HUES64 (cell line): ENCODE data around the gene TSPYL6.

Experiments used
- H3K27ac ChIP-seq: 2 replicates; pipeline ENCODE4 v1.7.0; 2013; ENCODE audit warnings: low read depth, low read length, inconsistent platforms
- H3K27me3 ChIP-seq: 2 replicates; pipeline ENCODE4 v1.6.1; 2013; ENCODE audit warnings: mild to moderate bottlenecking, low read length; ENCODE audit not compliant: insufficient read depth
- H3K36me3 ChIP-seq: 2 replicates; pipeline ENCODE4 v1.6.1; 2013; ENCODE audit warnings: mild to moderate bottlenecking, low read length; ENCODE audit not compliant: insufficient read depth
- H3K4me1 ChIP-seq: 2 replicates; pipeline ENCODE4 v1.6.1; 2013; ENCODE audit warnings: mild to moderate bottlenecking, low read length, moderate library complexity; ENCODE audit not compliant: insufficient read depth
- H3K4me3 ChIP-seq: 2 replicates; pipeline ENCODE4 v1.5.1; 2013; ENCODE audit warnings: mild to moderate bottlenecking, low read length, moderate library complexity
- H3K9ac ChIP-seq: 2 replicates; pipeline ENCODE4 v1.6.1; 2013; ENCODE audit warnings: mild to moderate bottlenecking, low read depth, low read length
- H3K9me3 ChIP-seq: 2 replicates; pipeline ENCODE4 v1.6.1; 2013; ENCODE audit warnings: low read depth, low read length; ENCODE audit not compliant: insufficient read depth
- WGBS: fragments of 150-250, 120-280 bp; methylation state at CpG from one replicate; pipeline ENCODE4 v1.1.7; 2013; ENCODE audit warnings: missing lambda C conversion rate; 5-methylcytosine and 5-hydroxymethylcytosine counted together

Gene TSPYL6

GRCh38 chr2:54226260-54226659 lies 29.8 kb downstream of the TSPYL6 start:
- Histone ChIP-seq H3K4me1 (peaks cover 7% of the 10 kb centered on the region), H3K4me3 (no peak overlapping the region), H3K9me3 (no peaks in the 10 kb centered on the region), H3K36me3 (no peaks in the 10 kb centered on the region), H3K9ac (no peak overlapping the region), H3K27ac (no peak overlapping the region), H3K27me3 (no peaks in the 10 kb centered on the region)
- 90% methylated on average over 2 of the region's 2 CpGs for WGBS

GRCh38 chr2:54224997-54225396 lies 31.0 kb downstream of the TSPYL6 start:
- no peaks in the 10 kb centered on the region for H3K36me3 ChIP-seq
- no peaks in the 10 kb centered on the region for H3K9me3 ChIP-seq
- no peaks in the 10 kb centered on the region for H3K27me3 ChIP-seq
- H3K27ac ChIP-seq = no peak overlapping the region
- WGBS = 100% methylated on average over 2 of the region's 2 CpGs
- H3K4me3 ChIP-seq = no peak overlapping the region
- H3K9ac ChIP-seq = no peak overlapping the region
- H3K4me1 ChIP-seq = peaks cover 7% of the 10 kb centered on the region

GRCh38 chr2:54213082-54213481 lies 42.9 kb downstream of the TSPYL6 start:
- Histone ChIP-seq H3K9ac (no peak overlapping the region), H3K36me3 (no peaks in the 10 kb centered on the region), H3K9me3 (peaks cover 8% of the 10 kb centered on the region; the same call in 1 of the 2 replicates), H3K27ac (no peak overlapping the region), H3K4me1 (no peaks in the 10 kb centered on the region), H3K4me3 (no peak overlapping the region), H3K27me3 (no peaks in the 10 kb centered on the region)
- WGBS = 94% methylated on average over 4 of the region's 4 CpGs

GRCh38 chr2:54212456-54212855 lies 43.6 kb downstream of the TSPYL6 start:
- no CpG with 5 or more reads among the region's 1 CpG for WGBS
- H3K9ac ChIP-seq = no peak overlapping the region
- no peaks in the 10 kb centered on the region for H3K4me1 ChIP-seq
- no peaks in the 10 kb centered on the region for H3K36me3 ChIP-seq
- no peaks in the 10 kb centered on the region for H3K27me3 ChIP-seq
- peaks cover 8% of the 10 kb centered on the region; the same call in 1 of the 2 replicates for H3K9me3 ChIP-seq
- no peak overlapping the region for H3K27ac ChIP-seq
- H3K4me3 ChIP-seq = no peak overlapping the region

GRCh38 chr2:54209379-54209778 lies 46.6 kb downstream of the TSPYL6 start:
- 0 out of 2 replicates have a peak, but pooled peaks cover 5% of the 10 kb centered on the region for H3K4me1 ChIP-seq
- H3K9ac ChIP-seq = no peak overlapping the region
- WGBS = 89% methylated on average over 3 of the region's 3 CpGs
- peaks cover under 1% of the 10 kb centered on the region; the same call in 1 of the 2 replicates for H3K9me3 ChIP-seq
- H3K27ac ChIP-seq = no peak overlapping the region
- H3K36me3 ChIP-seq = no peaks in the 10 kb centered on the region
- H3K4me3 ChIP-seq = no peak overlapping the region
- no peaks in the 10 kb centered on the region for H3K27me3 ChIP-seq

- WGBS = 100% methylated on average over 1 of the region's 1 CpG
- H3K4me1 ChIP-seq = 0 out of 2 replicates have a peak, but pooled peaks cover 6% of the 10 kb centered on the region
- H3K27me3 ChIP-seq = no peaks in the 10 kb centered on the region
- H3K27ac ChIP-seq = no peak overlapping the region
- no peak overlapping the region for H3K4me3 ChIP-seq
- no peak overlapping the region for H3K9ac ChIP-seq
- no peaks in the 10 kb centered on the region for H3K9me3 ChIP-seq
- no peaks in the 10 kb centered on the region for H3K36me3 ChIP-seq
Observed at GRCh38 chr2:54208364-54209240, 47.4 kb downstream of the TSPYL6 start.

GRCh38 chr2:54207666-54208195 lies 48.3 kb downstream of the TSPYL6 start:
- H3K4me1 ChIP-seq = 0 out of 2 replicates have a peak, but pooled peaks cover 6% of the 10 kb centered on the region
- H3K27me3 ChIP-seq = no peaks in the 10 kb centered on the region
- WGBS = 96% methylated on average over 3 of the region's 3 CpGs
- no peak overlapping the region for H3K27ac ChIP-seq
- no peaks in the 10 kb centered on the region for H3K36me3 ChIP-seq
- H3K9ac ChIP-seq = no peak overlapping the region
- H3K4me3 ChIP-seq = no peak overlapping the region
- H3K9me3 ChIP-seq = no peaks in the 10 kb centered on the region

- Histone ChIP-seq H3K9me3 (no peaks in the 10 kb centered on the region), H3K27me3 (no peaks in the 10 kb centered on the region), H3K9ac (no peak overlapping the region), H3K4me1 (0 out of 2 replicates have a peak, but pooled peaks cover 6% of the 10 kb centered on the region), H3K4me3 (no peak overlapping the region), H3K27ac (no peak overlapping the region), H3K36me3 (no peaks in the 10 kb centered on the region)
- WGBS = 73% methylated on average over 2 of the region's 2 CpGs
Observed at GRCh38 chr2:54206596-54206995, 49.4 kb downstream of the TSPYL6 start.

- Histone ChIP-seq H3K4me1 (0 out of 2 replicates have a peak, but pooled peaks cover 6% of the 10 kb centered on the region), H3K4me3 (no peak overlapping the region), H3K9me3 (no peaks in the 10 kb centered on the region), H3K27me3 (no peaks in the 10 kb centered on the region), H3K36me3 (no peaks in the 10 kb centered on the region), H3K9ac (no peak overlapping the region), H3K27ac (no peak overlapping the region)
- WGBS = 84% methylated on average over 2 of the region's 2 CpGs
Observed at GRCh38 chr2:54204476-54204875, 51.6 kb downstream of the TSPYL6 start.
